ENCODE data around the gene RNF167.
"Not testable (repeated sequence)": the region's sequence is repeated elsewhere in the genome, so short reads cannot be mapped to it uniquely, and the experiment has no call there.

RNF167 gene

DNA sequence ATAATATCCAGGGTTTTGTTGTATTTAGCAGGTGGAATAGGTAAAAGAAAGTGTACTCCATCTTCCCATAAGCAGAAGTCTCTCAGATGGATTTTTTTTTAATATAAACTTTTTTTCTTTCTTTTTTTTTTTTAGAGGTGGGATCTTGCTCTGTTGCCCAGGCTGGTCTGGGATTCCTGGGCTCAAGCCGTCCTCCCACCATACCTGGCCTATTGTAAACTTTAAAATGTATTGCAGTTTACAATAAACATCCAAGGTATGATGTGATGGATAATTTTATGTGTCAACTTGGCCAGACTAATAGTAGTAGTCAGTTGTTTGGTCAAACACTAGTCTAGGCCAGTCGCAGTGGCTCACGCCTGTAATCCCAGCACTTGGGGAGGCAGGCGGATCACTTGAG is 18.7 kb upstream of the RNF167 start:
- H3K27ac ChIP-seq = no peak overlapping the region
- H3K27me3 ChIP-seq = no peaks in the 10 kb centered on the region
- peaks cover 9 to 11% of the 10 kb centered on the region in 2 experiments for H3K4me1 ChIP-seq (ENCODE audit: control insufficient read depth in 1 of 2, insufficient read depth in 1 of 2, low read depth in 1 of 2, low read length in 1 of 2)
- H3K9me3 ChIP-seq = no peaks in the 10 kb centered on the region
- H3K36me3 ChIP-seq = no peaks in the 10 kb centered on the region
- no peak overlapping the region for H3K4me3 ChIP-seq (ENCODE audit: low read depth in 1 of 2, low read length in 1 of 2)
- TF ChIP-seq, protein P1, sequence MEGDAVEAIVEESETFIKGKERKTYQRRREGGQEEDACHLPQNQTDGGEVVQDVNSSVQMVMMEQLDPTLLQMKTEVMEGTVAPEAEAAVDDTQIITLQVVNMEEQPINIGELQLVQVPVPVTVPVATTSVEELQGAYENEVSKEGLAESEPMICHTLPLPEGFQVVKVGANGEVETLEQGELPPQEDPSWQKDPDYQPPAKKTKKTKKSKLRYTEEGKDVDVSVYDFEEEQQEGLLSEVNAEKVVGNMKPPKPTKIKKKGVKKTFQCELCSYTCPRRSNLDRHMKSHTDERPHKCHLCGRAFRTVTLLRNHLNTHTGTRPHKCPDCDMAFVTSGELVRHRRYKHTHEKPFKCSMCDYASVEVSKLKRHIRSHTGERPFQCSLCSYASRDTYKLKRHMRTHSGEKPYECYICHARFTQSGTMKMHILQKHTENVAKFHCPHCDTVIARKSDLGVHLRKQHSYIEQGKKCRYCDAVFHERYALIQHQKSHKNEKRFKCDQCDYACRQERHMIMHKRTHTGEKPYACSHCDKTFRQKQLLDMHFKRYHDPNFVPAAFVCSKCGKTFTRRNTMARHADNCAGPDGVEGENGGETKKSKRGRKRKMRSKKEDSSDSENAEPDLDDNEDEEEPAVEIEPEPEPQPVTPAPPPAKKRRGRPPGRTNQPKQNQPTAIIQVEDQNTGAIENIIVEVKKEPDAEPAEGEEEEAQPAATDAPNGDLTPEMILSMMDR (IDR thresholded peaks at IDR 0.05) = no peak

DNA sequence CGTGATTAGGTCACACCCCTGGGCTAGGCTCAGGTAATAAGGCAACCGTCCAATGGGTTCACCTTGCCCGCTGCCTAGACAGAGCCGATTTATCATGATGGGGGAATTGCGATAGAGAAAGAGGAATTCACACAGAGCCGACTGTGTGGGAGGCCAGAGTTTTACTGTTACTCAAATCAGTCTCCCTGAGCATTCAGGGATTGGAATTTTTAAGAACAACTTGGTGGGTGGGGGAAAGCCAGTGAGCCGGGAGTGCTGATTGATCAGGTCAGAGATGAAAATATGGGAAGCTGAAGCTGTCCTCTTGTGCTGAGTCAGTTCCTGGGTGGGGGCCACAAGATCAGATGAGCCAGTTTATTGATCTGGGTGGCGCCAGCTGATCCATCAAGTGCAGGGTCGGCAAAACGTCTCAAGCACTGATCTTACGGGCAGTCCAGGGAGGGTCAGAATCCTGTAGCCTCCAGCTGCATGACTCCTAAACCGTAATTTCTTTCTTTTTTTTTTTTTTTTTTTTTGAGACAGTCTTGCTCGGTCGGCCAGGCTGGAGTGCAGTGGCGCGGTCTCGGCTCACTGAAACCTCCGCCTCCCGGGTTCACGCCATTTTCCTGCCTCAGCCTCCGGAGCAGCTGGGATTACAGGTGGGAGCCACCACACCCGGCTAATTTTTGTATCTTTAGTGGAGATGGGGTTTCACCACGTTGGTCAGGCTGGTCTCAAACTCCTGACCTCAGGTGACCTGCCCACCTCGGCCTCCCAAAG is 13.3 kb upstream of the RNF167 start:
- not testable (repeated sequence) for H3K4me1 ChIP-seq (ENCODE audit: control insufficient read depth in 1 of 2, insufficient read depth in 1 of 2, low read depth in 1 of 2, low read length in 1 of 2); H3K9me3 ChIP-seq; H3K27me3 ChIP-seq; H3K27ac ChIP-seq; H3K36me3 ChIP-seq; H3K4me3 ChIP-seq (ENCODE audit: low read depth in 1 of 2, low read length in 1 of 2)

DNA sequence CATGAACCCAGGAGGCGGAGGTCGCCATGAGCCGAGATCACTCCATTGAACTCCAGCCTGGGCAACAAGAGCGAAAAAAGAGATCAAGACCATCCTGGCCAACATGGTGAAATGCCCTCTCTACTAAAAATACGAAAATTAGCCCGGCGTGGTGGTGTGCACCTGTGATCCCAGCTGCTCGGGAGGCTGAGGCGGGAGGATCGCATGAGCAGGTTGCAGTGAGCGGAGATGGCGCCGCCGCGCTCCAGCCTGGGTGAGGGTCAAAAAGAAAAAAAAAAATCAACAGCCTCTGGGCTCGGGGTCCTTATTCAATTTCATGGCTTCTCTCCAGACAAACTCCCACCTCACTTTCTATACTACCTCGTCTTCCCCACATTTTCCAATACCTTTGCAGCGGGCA is 11.2 kb upstream of the RNF167 start:
- Histone ChIP-seq H3K9me3 (no peaks in the 10 kb centered on the region), H3K27me3 (peaks cover 9% of the 10 kb centered on the region), H3K4me3 (ENCODE audit: low read depth in 1 of 2, low read length in 1 of 2) (no peak overlapping the region), H3K27ac (no peak overlapping the region), H3K4me1 (ENCODE audit: control insufficient read depth in 1 of 2, insufficient read depth in 1 of 2, low read depth in 1 of 2, low read length in 1 of 2) (peaks cover 1 to 14% of the 10 kb centered on the region in 2 experiments), H3K36me3 (peaks cover 4% of the 10 kb centered on the region)
- TF ChIP-seq, protein P1 (IDR thresholded peaks at IDR 0.05) = no peak

DNA sequence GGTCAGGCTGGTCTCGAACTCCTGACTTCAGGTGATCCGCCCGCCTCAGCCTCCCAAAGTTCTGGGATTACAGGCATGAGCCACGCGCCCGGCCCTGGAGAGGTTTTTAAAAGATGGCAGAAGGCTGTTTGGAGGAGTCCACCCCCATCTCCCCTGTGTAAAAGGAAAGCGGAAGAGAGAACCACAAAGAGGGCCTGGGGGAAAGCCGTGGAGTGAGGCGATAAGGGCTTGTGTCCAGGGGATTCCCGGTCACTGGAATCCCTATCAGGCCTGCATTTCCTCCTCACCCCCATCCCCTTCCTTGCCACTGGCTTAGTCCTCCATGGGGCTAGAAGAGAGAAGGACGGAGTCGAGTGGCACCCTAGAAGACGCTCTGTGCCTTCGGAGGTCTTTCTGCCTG is 8.1 kb upstream of the RNF167 start, which contains the start of gene GP1BA:
Gene GP1BA, plus strand, starts transcription at position 315 of the 400 bp plus-strand sequence. CDS start 328 bp downstream, outside the sequence.
- H3K27me3 ChIP-seq = peaks cover 16% of the 10 kb centered on the region
- TF ChIP-seq, protein P1 (IDR thresholded peaks at IDR 0.05) = no peak
- peaks cover 11 to 24% of the 10 kb centered on the region in 2 experiments for H3K4me1 ChIP-seq (ENCODE audit: control insufficient read depth in 1 of 2, insufficient read depth in 1 of 2, low read depth in 1 of 2, low read length in 1 of 2)
- no peaks in the 10 kb centered on the region for H3K9me3 ChIP-seq
- no peak within 1 kb of the TSS for H3K4me3 ChIP-seq (ENCODE audit: low read depth in 1 of 2, low read length in 1 of 2)
- peaks cover 16% of the 10 kb centered on the region for H3K36me3 ChIP-seq
- no peak within 1 kb of the TSS for H3K27ac ChIP-seq

DNA sequence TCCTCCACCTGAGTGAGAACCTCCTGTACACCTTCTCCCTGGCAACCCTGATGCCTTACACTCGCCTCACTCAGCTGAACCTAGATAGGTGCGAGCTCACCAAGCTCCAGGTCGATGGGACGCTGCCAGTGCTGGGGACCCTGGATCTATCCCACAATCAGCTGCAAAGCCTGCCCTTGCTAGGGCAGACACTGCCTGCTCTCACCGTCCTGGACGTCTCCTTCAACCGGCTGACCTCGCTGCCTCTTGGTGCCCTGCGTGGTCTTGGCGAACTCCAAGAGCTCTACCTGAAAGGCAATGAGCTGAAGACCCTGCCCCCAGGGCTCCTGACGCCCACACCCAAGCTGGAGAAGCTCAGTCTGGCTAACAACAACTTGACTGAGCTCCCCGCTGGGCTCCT is 7.3 kb upstream of the RNF167 start:
- peaks cover 16% of the 10 kb centered on the region for H3K27me3 ChIP-seq
- H3K27ac ChIP-seq = no peak overlapping the region
- H3K9me3 ChIP-seq = no peaks in the 10 kb centered on the region
- H3K36me3 ChIP-seq = peaks cover 24% of the 10 kb centered on the region
- H3K4me3 ChIP-seq (ENCODE audit: low read depth in 1 of 2, low read length in 1 of 2) = no peak overlapping the region
- H3K4me1 ChIP-seq (ENCODE audit: control insufficient read depth in 1 of 2, insufficient read depth in 1 of 2, low read depth in 1 of 2, low read length in 1 of 2) = peaks cover 11 to 24% of the 10 kb centered on the region in 2 experiments
- TF ChIP-seq, protein P1 (IDR thresholded peaks at IDR 0.05) = no peak

DNA sequence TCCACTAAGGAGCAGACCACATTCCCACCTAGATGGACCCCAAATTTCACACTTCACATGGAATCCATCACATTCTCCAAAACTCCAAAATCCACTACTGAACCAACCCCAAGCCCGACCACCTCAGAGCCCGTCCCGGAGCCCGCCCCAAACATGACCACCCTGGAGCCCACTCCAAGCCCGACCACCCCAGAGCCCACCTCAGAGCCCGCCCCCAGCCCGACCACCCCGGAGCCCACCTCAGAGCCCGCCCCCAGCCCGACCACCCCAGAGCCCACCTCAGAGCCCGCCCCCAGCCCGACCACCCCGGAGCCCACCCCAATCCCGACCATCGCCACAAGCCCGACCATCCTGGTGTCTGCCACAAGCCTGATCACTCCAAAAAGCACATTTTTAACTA is 6.4 kb upstream of the RNF167 start:
- Histone ChIP-seq H3K4me3 (ENCODE audit: low read depth in 1 of 2, low read length in 1 of 2) (no peak overlapping the region), H3K4me1 (ENCODE audit: control insufficient read depth in 1 of 2, insufficient read depth in 1 of 2, low read depth in 1 of 2, low read length in 1 of 2) (peaks cover 17 to 28% of the 10 kb centered on the region in 2 experiments), H3K9me3 (no peaks in the 10 kb centered on the region), H3K36me3 (peaks cover 32% of the 10 kb centered on the region), H3K27me3 (peaks cover 16% of the 10 kb centered on the region), H3K27ac (no peak overlapping the region)
- TF ChIP-seq, protein P1 (IDR thresholded peaks at IDR 0.05) = no peak

Measured in neutrophil (primary cell).